ENCODE data around the gene C3orf18. TPM values are rescaled to one million over a fixed set of nuclear protein-coding genes. Genes with fewer than 3 reads are reported as not detected.

Gene C3orf18
- total and polyA plus RNA-seq, 10 of the 15 experiments (the other 5 are each of a cell fraction or from before 2014, with no cell fraction given), result 0.06 to 3.2 (median 0.66) TPM

DNA sequence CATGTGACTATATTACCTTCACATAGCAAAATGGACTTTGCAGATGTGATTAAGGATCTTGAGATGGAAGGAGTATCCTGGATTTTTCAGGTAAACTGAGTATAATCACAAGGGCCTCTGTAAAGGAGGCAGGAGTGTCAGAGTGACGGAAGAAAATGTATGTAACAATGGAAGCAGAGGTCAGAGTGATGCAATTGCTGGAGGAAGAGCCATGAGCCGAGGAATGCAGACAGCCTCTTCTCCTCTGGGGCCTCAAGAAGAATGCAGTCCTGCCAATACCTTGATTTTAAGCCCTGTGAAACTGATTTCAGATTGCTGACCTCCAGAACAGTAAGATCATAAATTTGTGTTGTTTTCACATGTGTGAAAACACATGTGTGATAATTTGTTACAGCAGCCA is 16.8 kb upstream of the C3orf18 start (continued):
- no peak for TF ChIP-seq PAX8 (IDR thresholded peaks at IDR 0.05)
- no peak for TF ChIP-seq MYC (IDR thresholded peaks at IDR 0.05; ENCODE audit: insufficient read depth, insufficient read length, insufficient replicate concordance, low read length, severe bottlenecking)

DNA sequence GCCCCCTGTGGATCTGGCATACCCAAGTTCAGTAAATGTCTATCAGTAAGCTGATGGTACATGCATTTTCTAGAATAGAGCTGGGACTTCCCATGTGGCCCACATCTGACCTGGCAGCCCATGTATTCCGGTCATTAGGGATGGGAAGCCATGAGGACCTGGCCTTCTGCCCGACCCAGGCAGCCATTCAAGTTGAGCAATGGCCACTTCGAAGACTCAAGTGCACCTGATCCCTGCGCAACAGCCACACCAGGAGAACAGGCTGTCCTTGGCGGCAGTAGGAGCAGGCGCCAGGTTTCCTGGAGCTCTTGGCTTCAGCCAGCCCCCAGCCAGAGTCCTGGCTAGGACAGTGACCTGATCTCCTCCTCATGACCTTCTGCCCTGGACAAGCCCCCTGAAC is 16.4 kb upstream of the C3orf18 start:
- DNase-seq (ENCODE audit: low read depth, low spot score), result no peak
- Histone ChIP-seq H2AFZ (ENCODE audit: control insufficient read depth, low read depth, low read length) (no peak overlapping the region), H3K9ac (ENCODE audit: control insufficient read depth, insufficient read depth, low read length) (no peak overlapping the region), H4K20me1 (ENCODE audit: control insufficient read depth, insufficient read depth) (no peaks in the 10 kb centered on the region), H3K36me3 (ENCODE audit: control insufficient read depth in 2 of 2, insufficient read depth in 2 of 2, low read length in 1 of 2) (no peaks in the 10 kb centered on the region), H3K27ac (ENCODE audit: control insufficient read depth, insufficient read depth) (no peak overlapping the region), H3K4me2 (ENCODE audit: control insufficient read depth, insufficient read depth) (no peak overlapping the region), H3K79me2 (ENCODE audit: control insufficient read depth, insufficient read depth, low read length) (no peaks in the 10 kb centered on the region), H3K27me3 (replicated peaks in 1 of 2; ENCODE audit: control insufficient read depth in 2 of 2, insufficient read depth in 2 of 2, low read length in 1 of 2) (no peaks in the 10 kb centered on the region), H3K4me3 (no peak overlapping the region), H3K9me3 (replicated peaks; ENCODE audit: control insufficient read depth, insufficient read depth, low read length) (no peaks in the 10 kb centered on the region), H3K4me1 (ENCODE audit: control insufficient read depth, insufficient read depth, low read length) (peaks cover 11% of the 10 kb centered on the region)
- ATAC-seq, result no peak
- 71% methylated on average over 6 of the region's 6 CpGs for WGBS (ENCODE audit: insufficient coverage, insufficient replicate concordance, low lambda C conversion rate, missing lambda C conversion rate)
- ChIA-PET RAD21 (ENCODE audit: unreplicated experiment) (no interaction called here), SMC1A (ENCODE audit: uncharacterized antibody, unreplicated experiment) (no interaction called here), CTCF (no interaction called here), POLR2A (no interaction called here)
- FAIRE-seq, result no peak
- in situ Hi-C loops (cut with MboI) (no loop called here), intact Hi-C loops (cut with micrococcal nuclease; ENCODE audit: unreplicated experiment) (no loop called here)
- no TSS peak for BruUV-seq (replicated peaks)
- TF ChIP-seq TAF1 (IDR thresholded peaks at IDR 0.05; ENCODE audit: borderline replicate concordance, low read depth, low read length), result no peak
- TF ChIP-seq, protein P1, sequence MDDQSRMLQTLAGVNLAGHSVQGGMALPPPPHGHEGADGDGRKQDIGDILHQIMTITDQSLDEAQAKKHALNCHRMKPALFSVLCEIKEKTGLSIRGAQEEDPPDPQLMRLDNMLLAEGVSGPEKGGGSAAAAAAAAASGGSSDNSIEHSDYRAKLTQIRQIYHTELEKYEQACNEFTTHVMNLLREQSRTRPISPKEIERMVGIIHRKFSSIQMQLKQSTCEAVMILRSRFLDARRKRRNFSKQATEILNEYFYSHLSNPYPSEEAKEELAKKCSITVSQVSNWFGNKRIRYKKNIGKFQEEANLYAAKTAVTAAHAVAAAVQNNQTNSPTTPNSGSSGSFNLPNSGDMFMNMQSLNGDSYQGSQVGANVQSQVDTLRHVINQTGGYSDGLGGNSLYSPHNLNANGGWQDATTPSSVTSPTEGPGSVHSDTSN (IDR thresholded peaks at IDR 0.05; ENCODE audit: insufficient replicate concordance, low read depth, low read length), result no peak
- TF ChIP-seq, protein P2, sequence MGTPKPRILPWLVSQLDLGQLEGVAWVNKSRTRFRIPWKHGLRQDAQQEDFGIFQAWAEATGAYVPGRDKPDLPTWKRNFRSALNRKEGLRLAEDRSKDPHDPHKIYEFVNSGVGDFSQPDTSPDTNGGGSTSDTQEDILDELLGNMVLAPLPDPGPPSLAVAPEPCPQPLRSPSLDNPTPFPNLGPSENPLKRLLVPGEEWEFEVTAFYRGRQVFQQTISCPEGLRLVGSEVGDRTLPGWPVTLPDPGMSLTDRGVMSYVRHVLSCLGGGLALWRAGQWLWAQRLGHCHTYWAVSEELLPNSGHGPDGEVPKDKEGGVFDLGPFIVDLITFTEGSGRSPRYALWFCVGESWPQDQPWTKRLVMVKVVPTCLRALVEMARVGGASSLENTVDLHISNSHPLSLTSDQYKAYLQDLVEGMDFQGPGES (IDR thresholded peaks at IDR 0.05), result no peak
- TF ChIP-seq IKZF2 (IDR thresholded peaks at IDR 0.05), result no peak
